ENCODE measurements around the gene MIB2. TPM values are rescaled to one million over a fixed set of nuclear protein-coding genes. Genes with fewer than 3 reads are reported as not detected.
"Not testable (repeated sequence)": the region's sequence is repeated elsewhere in the genome, so short reads cannot be mapped to it uniquely, and the experiment has no call there.

The MIB2 gene
- polyA plus RNA-seq, 1 of the 3 experiments (the other 2 are of a cell fraction), result 45.4 TPM

DNA sequence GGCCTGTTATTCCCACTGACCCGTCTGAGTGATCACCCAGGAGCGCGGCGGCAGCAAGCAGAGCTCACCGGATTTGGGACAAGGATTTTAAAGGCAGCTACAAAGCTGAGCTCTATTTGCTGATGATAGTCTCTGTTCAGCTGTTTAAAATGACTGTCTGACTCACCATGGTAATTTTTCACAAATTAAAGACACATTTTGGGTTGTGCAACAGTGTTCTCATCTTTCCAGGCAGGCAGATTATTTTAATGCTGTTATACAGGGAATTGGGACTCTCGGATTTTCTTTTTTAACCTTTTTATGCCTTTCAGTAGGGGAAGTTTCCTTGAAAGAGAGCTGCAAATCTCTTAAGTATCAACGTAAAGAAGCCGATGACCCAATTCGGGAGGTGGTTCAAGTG is 47.1 kb downstream of the MIB2 start:
- H3K79me2 ChIP-seq (ENCODE audit: insufficient read depth); H3K4me2 ChIP-seq; DNase-seq; H3F3A ChIP-seq (replicated peaks; ENCODE audit: insufficient read depth); H4K20me1 ChIP-seq (ENCODE audit: insufficient read depth); H3K4me3 ChIP-seq (ENCODE audit: low read depth in 2 of 2, low read length in 1 of 2); H3K4me1 ChIP-seq (ENCODE audit: control insufficient read depth in 1 of 2, insufficient read depth in 2 of 2, low read depth in 1 of 2, low read length in 1 of 2); H2AFZ ChIP-seq (ENCODE audit: low read depth); CTCF ChIA-PET; POLR2A ChIA-PET; H3K9me2 ChIP-seq; H3K9ac ChIP-seq; H3K27me3 ChIP-seq (ENCODE audit: insufficient read depth); H3K9me3 ChIP-seq: not testable (repeated sequence)
- H3K27ac ChIP-seq (ENCODE audit: low read depth in 2 of 2, low read length in 1 of 2), result peak overlapping the region in 1 of 2 experiments; percentile 41; a peak in 1 of 4 replicates
- WGBS (ENCODE audit: low lambda C conversion rate), result 64% methylated on average over 4 of the region's 9 CpGs
- peaks cover 0 to 19% of the 10 kb centered on the region in 2 experiments for H3K36me3 ChIP-seq (replicated peaks in 1 of 2; ENCODE audit: control insufficient read depth in 1 of 2, insufficient read depth in 2 of 2, low read length in 1 of 2)

DNA sequence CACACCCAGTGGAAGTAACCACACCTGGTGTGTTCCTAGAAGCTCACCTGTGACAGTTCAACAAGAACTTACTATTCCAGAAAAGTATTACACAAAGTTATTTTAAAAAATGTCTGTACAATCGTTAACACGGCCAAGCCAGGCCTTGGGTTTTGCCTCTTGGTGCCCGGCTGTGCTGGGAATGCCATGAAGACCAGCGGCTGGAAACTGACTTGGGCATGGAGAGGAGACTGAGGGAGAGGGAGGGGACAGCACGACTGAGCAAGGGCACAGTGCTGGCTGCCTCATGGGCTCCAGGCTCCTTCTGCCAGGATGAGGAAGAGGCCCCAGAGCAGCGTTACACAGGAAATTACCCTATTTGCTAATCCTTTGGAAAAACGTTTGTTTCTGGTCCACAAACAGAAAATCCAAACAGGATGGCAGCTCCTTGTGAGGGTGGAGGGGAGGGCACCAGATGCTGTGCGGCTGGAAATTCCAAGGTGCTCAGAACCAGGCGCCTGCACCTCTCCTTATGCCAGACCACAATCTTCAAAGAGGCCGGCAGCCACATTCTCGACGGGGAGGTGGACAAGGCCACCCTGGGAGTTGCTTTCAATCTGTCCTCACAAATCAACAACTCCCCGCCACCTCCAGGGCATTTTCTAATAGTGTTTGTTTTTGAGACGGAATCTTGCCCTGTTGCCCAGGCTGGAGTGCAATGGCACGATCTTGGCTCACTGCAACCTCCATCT is 47.7 kb downstream of the MIB2 start:
- H3K79me2 ChIP-seq (ENCODE audit: insufficient read depth); DNase-seq; H4K20me1 ChIP-seq (ENCODE audit: insufficient read depth); H3K4me3 ChIP-seq (ENCODE audit: low read depth in 2 of 2, low read length in 1 of 2); H2AFZ ChIP-seq (ENCODE audit: low read depth); H3K4me1 ChIP-seq (ENCODE audit: control insufficient read depth in 1 of 2, insufficient read depth in 2 of 2, low read depth in 1 of 2, low read length in 1 of 2); CTCF ChIA-PET; POLR2A ChIA-PET; H3K4me2 ChIP-seq; H3K9me2 ChIP-seq; H3K9ac ChIP-seq; H3F3A ChIP-seq (replicated peaks; ENCODE audit: insufficient read depth); H3K9me3 ChIP-seq; H3K27me3 ChIP-seq (ENCODE audit: insufficient read depth): not testable (repeated sequence)
- WGBS (ENCODE audit: low lambda C conversion rate), result 78% methylated on average over 14 of the region's 15 CpGs
- peak overlapping the region in 1 of 2 experiments; percentile 41; a peak in 1 of 4 replicates for H3K27ac ChIP-seq (ENCODE audit: low read depth in 2 of 2, low read length in 1 of 2)
- H3K36me3 ChIP-seq (replicated peaks in 1 of 2; ENCODE audit: control insufficient read depth in 1 of 2, insufficient read depth in 2 of 2, low read length in 1 of 2), result peaks cover 0 to 22% of the 10 kb centered on the region in 2 experiments

DNA sequence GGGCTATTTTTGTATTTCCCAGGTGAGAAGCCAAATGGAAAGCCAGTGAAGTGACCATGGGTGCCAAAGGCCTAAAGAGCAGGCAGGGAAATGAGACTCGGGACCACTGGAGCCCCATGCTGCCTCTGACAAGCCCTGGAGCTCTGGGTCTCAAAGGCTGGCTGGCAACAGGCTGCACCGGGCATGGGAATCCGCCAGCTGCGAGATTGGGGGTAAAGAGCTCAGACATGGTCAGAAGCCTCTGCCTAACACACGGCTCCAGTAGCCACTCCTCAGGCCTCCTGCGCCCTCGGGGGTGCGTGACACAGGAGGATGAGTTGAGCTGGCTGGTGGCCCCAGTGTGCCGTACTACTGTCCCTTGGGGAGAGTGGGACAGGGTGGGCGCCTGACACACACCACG is 49.0 kb downstream of the MIB2 start:
- H3K4me2 ChIP-seq; H3K27me3 ChIP-seq (ENCODE audit: insufficient read depth); H3K9ac ChIP-seq; H3K27ac ChIP-seq (ENCODE audit: low read depth in 2 of 2, low read length in 1 of 2); H4K20me1 ChIP-seq (ENCODE audit: insufficient read depth); H3K9me2 ChIP-seq; H3F3A ChIP-seq (replicated peaks; ENCODE audit: insufficient read depth); CTCF ChIA-PET; H3K79me2 ChIP-seq (ENCODE audit: insufficient read depth); DNase-seq; H2AFZ ChIP-seq (ENCODE audit: low read depth); H3K9me3 ChIP-seq; H3K4me1 ChIP-seq (ENCODE audit: control insufficient read depth in 1 of 2, insufficient read depth in 2 of 2, low read depth in 1 of 2, low read length in 1 of 2); POLR2A ChIA-PET; H3K4me3 ChIP-seq (ENCODE audit: low read depth in 2 of 2, low read length in 1 of 2): not testable (repeated sequence)
- peaks cover 0 to 23% of the 10 kb centered on the region in 2 experiments for H3K36me3 ChIP-seq (replicated peaks in 1 of 2; ENCODE audit: control insufficient read depth in 1 of 2, insufficient read depth in 2 of 2, low read length in 1 of 2)
- 57% methylated on average over 2 of the region's 11 CpGs for WGBS (ENCODE audit: low lambda C conversion rate)

DNA sequence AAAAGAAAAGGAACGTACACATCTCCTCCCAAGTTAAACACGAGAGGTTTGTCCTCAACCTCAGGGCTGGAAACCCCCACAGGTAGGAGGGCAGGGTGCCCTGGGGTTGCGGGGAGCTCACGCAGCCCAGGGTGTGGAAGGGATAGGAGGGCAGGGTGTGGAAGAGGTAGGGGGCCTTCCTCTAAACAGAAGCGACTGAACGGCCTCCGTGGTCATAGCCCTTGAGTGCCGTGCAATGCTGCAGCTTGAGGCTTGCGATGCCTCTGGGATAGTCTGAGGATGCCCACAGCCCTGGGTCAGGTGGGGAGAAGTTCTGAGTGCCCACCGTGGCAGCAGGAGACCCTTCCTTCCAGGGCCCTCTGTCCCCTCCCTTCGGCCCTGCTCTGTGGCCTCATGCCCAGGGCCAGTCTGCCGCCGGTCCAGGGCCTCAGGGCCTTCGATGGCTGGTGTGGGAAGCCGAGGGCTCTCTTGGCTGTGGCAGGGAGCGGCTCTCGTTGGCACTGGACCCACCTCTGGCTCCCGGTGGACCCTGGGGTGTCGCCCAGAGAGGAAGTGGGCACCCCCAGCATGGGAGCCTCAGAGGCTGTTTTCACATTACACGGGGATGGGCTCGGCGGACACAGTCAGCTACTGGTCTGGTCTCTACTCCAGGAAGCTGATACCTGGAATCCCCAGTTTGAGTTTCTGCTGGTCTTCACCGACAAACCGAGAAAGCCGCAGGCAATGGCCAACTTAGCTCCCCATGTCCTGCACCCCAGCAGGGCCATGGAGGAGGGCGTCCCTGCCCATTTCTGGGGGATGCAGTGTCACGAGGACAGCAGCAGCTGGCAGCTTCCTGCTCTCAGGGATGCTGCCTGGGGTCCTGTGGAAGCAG is 49.9 kb downstream of the MIB2 start:
- Histone ChIP-seq H3F3A (replicated peaks; ENCODE audit: insufficient read depth) (peaks cover 5% of the 10 kb centered on the region), H2AFZ (ENCODE audit: low read depth) (no peak overlapping the region), H3K79me2 (ENCODE audit: insufficient read depth) (no peaks in the 10 kb centered on the region), H3K27me3 (ENCODE audit: insufficient read depth) (no peaks in the 10 kb centered on the region), H4K20me1 (ENCODE audit: insufficient read depth) (no peaks in the 10 kb centered on the region), H3K9me3 (no peaks in the 10 kb centered on the region), H3K4me3 (ENCODE audit: low read depth in 2 of 2, low read length in 1 of 2) (no peak overlapping the region), H3K4me1 (ENCODE audit: control insufficient read depth in 1 of 2, insufficient read depth in 2 of 2, low read depth in 1 of 2, low read length in 1 of 2) (no peaks in the 10 kb centered on the region; a peak in 1 of 4 replicates), H3K9ac (no peak overlapping the region), H3K27ac (ENCODE audit: low read depth in 2 of 2, low read length in 1 of 2) (no peak overlapping the region), H3K36me3 (replicated peaks in 1 of 2; ENCODE audit: control insufficient read depth in 1 of 2, insufficient read depth in 2 of 2, low read length in 1 of 2) (peaks cover 0 to 28% of the 10 kb centered on the region in 2 experiments), H3K4me2 (no peak overlapping the region), H3K9me2 (no peaks in the 10 kb centered on the region)
- ChIA-PET CTCF (interaction anchor here (1.1 to 1.6 kb wide), 6 partner anchors 9 to 379 kb away, joined by 3 to 7 read pairs (median 6); no protein-coding TSS in a partner anchor), POLR2A (no interaction called here)
- DNase-seq, result peak; percentile 14
- WGBS (ENCODE audit: low lambda C conversion rate), result 99% methylated on average over 13 of the region's 27 CpGs
- no peak for TF ChIP-seq FOXJ3 (CRISPR knock-in tag; IDR thresholded peaks at IDR 0.05)
- no peak for TF ChIP-seq TCF12 (IDR thresholded peaks at IDR 0.05)
- no peak for TF ChIP-seq NRF1 (IDR thresholded peaks at IDR 0.05; ENCODE audit: low read depth, low read length)
- TF ChIP-seq SMC3 (IDR thresholded peaks at IDR 0.05; ENCODE audit: low read depth, low read length), result no peak
- TF ChIP-seq JUND (IDR thresholded peaks at IDR 0.05), result no peak
- TF ChIP-seq, protein P1, sequence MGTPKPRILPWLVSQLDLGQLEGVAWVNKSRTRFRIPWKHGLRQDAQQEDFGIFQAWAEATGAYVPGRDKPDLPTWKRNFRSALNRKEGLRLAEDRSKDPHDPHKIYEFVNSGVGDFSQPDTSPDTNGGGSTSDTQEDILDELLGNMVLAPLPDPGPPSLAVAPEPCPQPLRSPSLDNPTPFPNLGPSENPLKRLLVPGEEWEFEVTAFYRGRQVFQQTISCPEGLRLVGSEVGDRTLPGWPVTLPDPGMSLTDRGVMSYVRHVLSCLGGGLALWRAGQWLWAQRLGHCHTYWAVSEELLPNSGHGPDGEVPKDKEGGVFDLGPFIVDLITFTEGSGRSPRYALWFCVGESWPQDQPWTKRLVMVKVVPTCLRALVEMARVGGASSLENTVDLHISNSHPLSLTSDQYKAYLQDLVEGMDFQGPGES (IDR thresholded peaks at IDR 0.05; ENCODE audit: low read depth, low read length), result no peak
- TF ChIP-seq, protein P2, sequence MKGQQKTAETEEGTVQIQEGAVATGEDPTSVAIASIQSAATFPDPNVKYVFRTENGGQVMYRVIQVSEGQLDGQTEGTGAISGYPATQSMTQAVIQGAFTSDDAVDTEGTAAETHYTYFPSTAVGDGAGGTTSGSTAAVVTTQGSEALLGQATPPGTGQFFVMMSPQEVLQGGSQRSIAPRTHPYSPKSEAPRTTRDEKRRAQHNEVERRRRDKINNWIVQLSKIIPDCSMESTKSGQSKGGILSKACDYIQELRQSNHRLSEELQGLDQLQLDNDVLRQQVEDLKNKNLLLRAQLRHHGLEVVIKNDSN (IDR thresholded peaks at IDR 0.05; ENCODE audit: borderline replicate concordance, low read depth), result no peak
- TF ChIP-seq FOXM1 (IDR thresholded peaks at IDR 0.05; ENCODE audit: low read depth), result no peak
- TF ChIP-seq NFIC (IDR thresholded peaks at IDR 0.05; ENCODE audit: borderline replicate concordance), result no peak
- TF ChIP-seq, protein P3, sequence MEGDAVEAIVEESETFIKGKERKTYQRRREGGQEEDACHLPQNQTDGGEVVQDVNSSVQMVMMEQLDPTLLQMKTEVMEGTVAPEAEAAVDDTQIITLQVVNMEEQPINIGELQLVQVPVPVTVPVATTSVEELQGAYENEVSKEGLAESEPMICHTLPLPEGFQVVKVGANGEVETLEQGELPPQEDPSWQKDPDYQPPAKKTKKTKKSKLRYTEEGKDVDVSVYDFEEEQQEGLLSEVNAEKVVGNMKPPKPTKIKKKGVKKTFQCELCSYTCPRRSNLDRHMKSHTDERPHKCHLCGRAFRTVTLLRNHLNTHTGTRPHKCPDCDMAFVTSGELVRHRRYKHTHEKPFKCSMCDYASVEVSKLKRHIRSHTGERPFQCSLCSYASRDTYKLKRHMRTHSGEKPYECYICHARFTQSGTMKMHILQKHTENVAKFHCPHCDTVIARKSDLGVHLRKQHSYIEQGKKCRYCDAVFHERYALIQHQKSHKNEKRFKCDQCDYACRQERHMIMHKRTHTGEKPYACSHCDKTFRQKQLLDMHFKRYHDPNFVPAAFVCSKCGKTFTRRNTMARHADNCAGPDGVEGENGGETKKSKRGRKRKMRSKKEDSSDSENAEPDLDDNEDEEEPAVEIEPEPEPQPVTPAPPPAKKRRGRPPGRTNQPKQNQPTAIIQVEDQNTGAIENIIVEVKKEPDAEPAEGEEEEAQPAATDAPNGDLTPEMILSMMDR (IDR thresholded peaks at IDR 0.05), result no peak
- no peak for TF ChIP-seq GABPA (IDR thresholded peaks at IDR 0.05; ENCODE audit: low read depth)

All from SK-N-SH (cell line).